ENCODE data around the gene CCNA2. TPM values are rescaled to one million over a fixed set of nuclear protein-coding genes. Genes with fewer than 3 reads are reported as not detected.

Gene CCNA2
- total RNA-seq, 1 donor from 2014 or later: 27.3 TPM

DNA sequence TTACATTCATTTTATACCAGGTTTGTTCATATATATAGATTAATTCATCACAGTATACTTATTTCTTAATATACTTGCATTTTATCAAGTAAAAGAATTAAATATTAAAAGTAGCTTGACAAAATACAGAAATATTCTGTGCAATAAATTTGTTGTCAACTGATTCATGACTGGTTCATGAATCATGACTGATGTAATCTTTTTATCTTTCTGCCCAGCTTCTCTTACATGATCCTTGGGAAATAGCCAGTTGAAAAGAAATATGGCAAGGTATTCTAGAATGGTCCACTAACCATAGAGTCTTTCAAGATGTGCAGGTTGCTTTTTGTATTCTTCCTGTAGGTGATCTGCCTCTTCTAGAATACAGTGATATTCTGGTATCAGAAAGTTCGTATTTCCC, 4.2 kb upstream of the CCNA2 start:
- DNase-seq (ENCODE audit: low spot score, unreplicated experiment): no peak
- TF ChIP-seq, protein P1, sequence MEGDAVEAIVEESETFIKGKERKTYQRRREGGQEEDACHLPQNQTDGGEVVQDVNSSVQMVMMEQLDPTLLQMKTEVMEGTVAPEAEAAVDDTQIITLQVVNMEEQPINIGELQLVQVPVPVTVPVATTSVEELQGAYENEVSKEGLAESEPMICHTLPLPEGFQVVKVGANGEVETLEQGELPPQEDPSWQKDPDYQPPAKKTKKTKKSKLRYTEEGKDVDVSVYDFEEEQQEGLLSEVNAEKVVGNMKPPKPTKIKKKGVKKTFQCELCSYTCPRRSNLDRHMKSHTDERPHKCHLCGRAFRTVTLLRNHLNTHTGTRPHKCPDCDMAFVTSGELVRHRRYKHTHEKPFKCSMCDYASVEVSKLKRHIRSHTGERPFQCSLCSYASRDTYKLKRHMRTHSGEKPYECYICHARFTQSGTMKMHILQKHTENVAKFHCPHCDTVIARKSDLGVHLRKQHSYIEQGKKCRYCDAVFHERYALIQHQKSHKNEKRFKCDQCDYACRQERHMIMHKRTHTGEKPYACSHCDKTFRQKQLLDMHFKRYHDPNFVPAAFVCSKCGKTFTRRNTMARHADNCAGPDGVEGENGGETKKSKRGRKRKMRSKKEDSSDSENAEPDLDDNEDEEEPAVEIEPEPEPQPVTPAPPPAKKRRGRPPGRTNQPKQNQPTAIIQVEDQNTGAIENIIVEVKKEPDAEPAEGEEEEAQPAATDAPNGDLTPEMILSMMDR (IDR thresholded peaks at IDR 0.05; ENCODE audit: unreplicated experiment): no peak
- Mint-ChIP-seq H3K27me3 (no peaks in the 10 kb centered on the region), H3K9me3 (ENCODE audit: low read depth) (no peaks in the 10 kb centered on the region), H3K4me3 (ENCODE audit: low read depth) (no peak overlapping the region), H3K27ac (no peak overlapping the region), H3K4me1 (ENCODE audit: low read depth) (peaks cover 4% of the 10 kb centered on the region), H3K36me3 (ENCODE audit: insufficient read depth) (peaks cover 4% of the 10 kb centered on the region)

DNA sequence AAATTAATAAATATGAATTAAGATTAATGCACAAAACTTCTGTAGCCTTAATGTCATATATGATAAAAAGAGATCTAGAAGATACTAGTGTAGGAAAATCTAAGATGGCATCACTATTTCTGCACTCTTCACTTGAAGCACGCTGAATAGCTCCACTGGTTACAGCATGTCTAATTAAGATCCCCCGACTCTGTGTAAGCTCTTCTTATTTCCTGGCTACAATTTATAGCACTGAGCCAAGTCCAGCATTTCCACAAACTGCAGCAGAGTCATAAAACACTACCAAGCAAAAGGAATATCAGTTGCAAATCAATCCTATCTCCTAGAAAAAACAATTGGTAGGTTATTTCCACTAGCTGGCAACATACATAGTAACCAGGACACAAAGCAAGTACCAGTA, 1.3 kb upstream of the CCNA2 start:
- no peaks in the 10 kb centered on the region for H3K27me3 Mint-ChIP-seq
- TF ChIP-seq, protein P1 (IDR thresholded peaks at IDR 0.05; ENCODE audit: unreplicated experiment): no peak
- DNase-seq (ENCODE audit: low spot score, unreplicated experiment): no peak
- H3K4me3 Mint-ChIP-seq (ENCODE audit: low read depth): peak overlapping the region; percentile 58
- H3K27ac Mint-ChIP-seq: no peak overlapping the region
- H3K36me3 Mint-ChIP-seq (ENCODE audit: insufficient read depth): no peaks in the 10 kb centered on the region
- no peaks in the 10 kb centered on the region for H3K9me3 Mint-ChIP-seq (ENCODE audit: low read depth)
- peaks cover 13% of the 10 kb centered on the region for H3K4me1 Mint-ChIP-seq (ENCODE audit: low read depth)

DNA sequence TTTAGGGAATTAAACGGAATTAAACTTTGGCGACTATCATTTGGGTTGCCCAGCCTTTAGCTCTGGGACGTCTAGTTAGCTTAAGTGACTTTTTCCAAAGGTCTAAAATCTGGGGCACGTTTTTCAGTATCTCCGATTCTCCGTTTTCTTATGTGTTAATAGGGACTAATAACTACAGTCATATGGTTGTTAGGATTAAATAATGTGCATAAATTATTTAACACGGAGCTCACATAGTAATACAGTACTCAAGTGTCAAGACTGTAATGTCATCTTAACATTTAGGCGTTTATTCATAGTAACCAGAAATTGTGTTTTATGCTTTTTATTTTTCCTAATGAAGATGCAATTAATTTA, 466 bp upstream of the CCNA2 start:
- DNase-seq (ENCODE audit: low spot score, unreplicated experiment): no peak
- TF ChIP-seq, protein P1 (IDR thresholded peaks at IDR 0.05; ENCODE audit: unreplicated experiment): no peak
- peak overlapping the region; percentile 85 for H3K4me3 Mint-ChIP-seq (ENCODE audit: low read depth)
- H3K36me3 Mint-ChIP-seq (ENCODE audit: insufficient read depth): no peaks in the 10 kb centered on the region
- no peaks in the 10 kb centered on the region for H3K27me3 Mint-ChIP-seq
- H3K27ac Mint-ChIP-seq: peak overlapping the region; percentile 84
- H3K4me1 Mint-ChIP-seq (ENCODE audit: low read depth): peaks cover 13% of the 10 kb centered on the region
- no peaks in the 10 kb centered on the region for H3K9me3 Mint-ChIP-seq (ENCODE audit: low read depth)

- Mint-ChIP-seq H3K27me3 (no peaks in the 10 kb centered on the region), H3K36me3 (ENCODE audit: insufficient read depth) (no peaks in the 10 kb centered on the region), H3K4me1 (ENCODE audit: low read depth) (peaks cover 13% of the 10 kb centered on the region), H3K4me3 (ENCODE audit: low read depth) (peak overlapping the region; percentile 85), H3K9me3 (ENCODE audit: low read depth) (no peaks in the 10 kb centered on the region), H3K27ac (peak overlapping the region; percentile 92)
- DNase-seq (ENCODE audit: low spot score, unreplicated experiment): no peak
- TF ChIP-seq, protein P1 (IDR thresholded peaks at IDR 0.05; ENCODE audit: unreplicated experiment): peak; percentile 12
Observed at GRCh38 chr4:121822796-121823504, 733 bp downstream of the CCNA2 start.

DNA sequence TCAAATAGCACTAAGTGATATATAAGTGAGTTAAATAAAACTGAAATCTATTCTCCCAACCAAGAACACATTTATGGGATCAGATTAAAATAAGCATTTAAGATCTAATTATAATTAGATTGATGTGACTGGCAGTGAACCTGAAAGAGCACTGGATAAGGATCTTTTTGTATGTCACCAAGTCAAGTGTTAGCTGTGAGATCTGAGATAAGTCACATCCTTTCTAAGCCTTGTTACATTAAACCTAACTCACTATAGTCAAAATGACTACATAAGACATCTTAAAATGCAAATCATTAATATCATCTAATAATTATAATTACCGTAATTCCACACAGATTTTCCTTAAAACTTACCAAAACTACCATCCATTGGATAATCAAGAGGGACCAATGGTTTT, 1.6 kb downstream of the CCNA2 start:
- Mint-ChIP-seq H3K4me3 (ENCODE audit: low read depth) (peak overlapping the region; percentile 85), H3K9me3 (ENCODE audit: low read depth) (no peaks in the 10 kb centered on the region), H3K27me3 (no peaks in the 10 kb centered on the region), H3K27ac (no peak overlapping the region), H3K4me1 (ENCODE audit: low read depth) (peaks cover 13% of the 10 kb centered on the region), H3K36me3 (ENCODE audit: insufficient read depth) (peaks cover 5% of the 10 kb centered on the region)
- DNase-seq (ENCODE audit: low spot score, unreplicated experiment): no peak
- TF ChIP-seq, protein P1 (IDR thresholded peaks at IDR 0.05; ENCODE audit: unreplicated experiment): no peak
